ENCODE measurements around the gene SPRTN. TPM values are rescaled to one million over a fixed set of nuclear protein-coding genes. Genes with fewer than 3 reads are reported as not detected.
A peak's percentile ranks its signal among the peaks of the same experiment; 100 is the strongest.

The SPRTN gene
- 10 to 100 TPM in 1 of 2 experiments, 1 to 10 TPM in 1; 7.4 to 11.0 TPM for total RNA-seq

GRCh38 chr1:231338270-231339128 lies at the start of gene SPRTN:
TSS of gene SPRTN (plus strand) at chr1:231338293. CDS start at chr1:231338384, 91 bp downstream.
- peaks cover 24% of the 10 kb centered on the region for H3K36me3 Mint-ChIP-seq
- ChIA-PET CTCF (interaction anchor here (0.9 to 2.2 kb wide), 10 partner anchors 19 to 287 kb away, joined by 3 to 9 read pairs (median 4); partner anchors contain the start of genes EGLN1 and GNPAT), POLR2A (interaction anchor here (0.9 to 1.5 kb wide), 5 partner anchors 18 to 365 kb away, joined by 3 to 9 read pairs (median 3); partner anchors contain the start of genes EGLN1 and TSNAX)
- H3K27ac Mint-ChIP-seq = peak within 1 kb of the TSS; percentile 98
- peak within 1 kb of the TSS; percentile 100 for H3K4me3 Mint-ChIP-seq
- peaks cover 3% of the 10 kb centered on the region for H3K27me3 Mint-ChIP-seq
- intact Hi-C loops (cut with micrococcal nuclease) = loop anchor here (5.0 kb wide), 1 partner anchor 66 kb away; no protein-coding TSS in a partner anchor
- peaks cover 47% of the 10 kb centered on the region for H3K4me1 Mint-ChIP-seq (ENCODE audit: low read depth)
- DNase-seq = no peak
- peaks cover 2% of the 10 kb centered on the region for H3K9me3 Mint-ChIP-seq

- ChIA-PET CTCF (no interaction called here), POLR2A (no interaction called here)
- H3K27me3 Mint-ChIP-seq = no peaks in the 10 kb centered on the region
- no peaks in the 10 kb centered on the region for H3K9me3 Mint-ChIP-seq
- H3K4me1 Mint-ChIP-seq (ENCODE audit: low read depth) = no peaks in the 10 kb centered on the region
- H3K36me3 Mint-ChIP-seq = no peaks in the 10 kb centered on the region
- intact Hi-C loops (cut with micrococcal nuclease) = no loop called here
- DNase-seq = no peak
- H3K4me3 Mint-ChIP-seq = no peak overlapping the region
- H3K27ac Mint-ChIP-seq = no peak overlapping the region
Observed at GRCh38 chr1:231295938-231296337, 42.2 kb upstream of the SPRTN start.

- CTCF ChIA-PET = no interaction called here
- Mint-ChIP-seq H3K9me3 (no peaks in the 10 kb centered on the region), H3K36me3 (no peaks in the 10 kb centered on the region), H3K4me1 (ENCODE audit: low read depth) (no peaks in the 10 kb centered on the region), H3K4me3 (no peak overlapping the region), H3K27ac (no peak overlapping the region), H3K27me3 (no peaks in the 10 kb centered on the region)
- intact Hi-C loops (cut with micrococcal nuclease) = no loop called here
- DNase-seq = no peak
- POLR2A ChIA-PET = no interaction called here
Observed at GRCh38 chr1:231301990-231302389, 36.1 kb upstream of the SPRTN start.

- CTCF ChIA-PET = no interaction called here
- Mint-ChIP-seq H3K4me1 (ENCODE audit: low read depth) (no peaks in the 10 kb centered on the region), H3K27ac (no peak overlapping the region), H3K36me3 (no peaks in the 10 kb centered on the region), H3K9me3 (no peaks in the 10 kb centered on the region), H3K27me3 (no peaks in the 10 kb centered on the region), H3K4me3 (no peak overlapping the region)
- DNase-seq = no peak
- intact Hi-C loops (cut with micrococcal nuclease) = no loop called here
- POLR2A ChIA-PET = no interaction called here
Observed at GRCh38 chr1:231310391-231310934, 27.6 kb upstream of the SPRTN start.

GRCh38 chr1:231311720-231312431 lies 26.2 kb upstream of the SPRTN start:
- Mint-ChIP-seq H3K36me3 (no peaks in the 10 kb centered on the region), H3K4me3 (no peak overlapping the region), H3K27me3 (no peaks in the 10 kb centered on the region), H3K4me1 (ENCODE audit: low read depth) (no peaks in the 10 kb centered on the region), H3K9me3 (no peaks in the 10 kb centered on the region), H3K27ac (no peak overlapping the region)
- no peak for DNase-seq
- ChIA-PET CTCF (no interaction called here), POLR2A (no interaction called here)
- intact Hi-C loops (cut with micrococcal nuclease) = no loop called here

- ChIA-PET POLR2A (no interaction called here), CTCF (no interaction called here)
- no peak overlapping the region for H3K4me3 Mint-ChIP-seq
- no peaks in the 10 kb centered on the region for H3K27me3 Mint-ChIP-seq
- H3K9me3 Mint-ChIP-seq = no peaks in the 10 kb centered on the region
- intact Hi-C loops (cut with micrococcal nuclease) = no loop called here
- no peak for DNase-seq
- no peak overlapping the region for H3K27ac Mint-ChIP-seq
- no peaks in the 10 kb centered on the region for H3K36me3 Mint-ChIP-seq
- H3K4me1 Mint-ChIP-seq (ENCODE audit: low read depth) = no peaks in the 10 kb centered on the region
Observed at GRCh38 chr1:231312432-231312788, 25.7 kb upstream of the SPRTN start.

- H3K27ac Mint-ChIP-seq = no peak overlapping the region
- no peak overlapping the region for H3K4me3 Mint-ChIP-seq
- H3K27me3 Mint-ChIP-seq = no peaks in the 10 kb centered on the region
- H3K9me3 Mint-ChIP-seq = no peaks in the 10 kb centered on the region
- intact Hi-C loops (cut with micrococcal nuclease) = no loop called here
- H3K36me3 Mint-ChIP-seq = no peaks in the 10 kb centered on the region
- no peak for DNase-seq
- ChIA-PET POLR2A (no interaction called here), CTCF (no interaction called here)
- no peaks in the 10 kb centered on the region for H3K4me1 Mint-ChIP-seq (ENCODE audit: low read depth)
Observed at GRCh38 chr1:231313661-231314060, 24.4 kb upstream of the SPRTN start.

GRCh38 chr1:231315887-231316286 lies 22.2 kb upstream of the SPRTN start:
- Mint-ChIP-seq H3K9me3 (no peaks in the 10 kb centered on the region), H3K4me3 (no peak overlapping the region), H3K36me3 (no peaks in the 10 kb centered on the region), H3K4me1 (ENCODE audit: low read depth) (no peaks in the 10 kb centered on the region), H3K27ac (no peak overlapping the region), H3K27me3 (no peaks in the 10 kb centered on the region)
- peak; percentile 64 for DNase-seq
- POLR2A ChIA-PET = no interaction called here
- CTCF ChIA-PET = interaction anchor here (0.7 to 1.9 kb wide), 13 partner anchors 9 to 305 kb away, joined by 3 to 8 read pairs (median 5); partner anchors contain the start of gene EXOC8
- intact Hi-C loops (cut with micrococcal nuclease) = loop anchor here (1.0 kb wide), 1 partner anchor 288 kb away; no protein-coding TSS in a partner anchor

- POLR2A ChIA-PET = no interaction called here
Observed at GRCh38 chr1:231317306-231318014, 20.6 kb upstream of the SPRTN start.

GRCh38 chr1:231318015-231318355 lies 20.1 kb upstream of the SPRTN start:
- no peaks in the 10 kb centered on the region for H3K4me1 Mint-ChIP-seq (ENCODE audit: low read depth)
- H3K27me3 Mint-ChIP-seq = no peaks in the 10 kb centered on the region
- H3K4me3 Mint-ChIP-seq = no peak overlapping the region
- POLR2A ChIA-PET = no interaction called here
- H3K9me3 Mint-ChIP-seq = no peaks in the 10 kb centered on the region
- intact Hi-C loops (cut with micrococcal nuclease) = no loop called here
- H3K27ac Mint-ChIP-seq = no peak overlapping the region
- CTCF ChIA-PET = interaction anchor here (1.0 to 1.9 kb wide), 2 partner anchors 16 to 274 kb away, joined by 3 to 6 read pairs; no protein-coding TSS in a partner anchor
- DNase-seq = no peak
- H3K36me3 Mint-ChIP-seq = no peaks in the 10 kb centered on the region

More at GRCh38 chr1:231317306-231318014, 20.6 kb upstream of the SPRTN start:
- Mint-ChIP-seq H3K4me1 (ENCODE audit: low read depth) (no peaks in the 10 kb centered on the region), H3K27me3 (no peaks in the 10 kb centered on the region), H3K27ac (no peak overlapping the region), H3K36me3 (no peaks in the 10 kb centered on the region), H3K4me3 (no peak overlapping the region), H3K9me3 (no peaks in the 10 kb centered on the region)
- CTCF ChIA-PET = interaction anchor here (0.9 to 1.9 kb wide), 4 partner anchors 17 to 274 kb away, joined by 3 to 6 read pairs (median 4); no protein-coding TSS in a partner anchor
- no peak for DNase-seq
- intact Hi-C loops (cut with micrococcal nuclease) = no loop called here

GRCh38 chr1:231318568-231318967 lies 19.5 kb upstream of the SPRTN start:
- intact Hi-C loops (cut with micrococcal nuclease) = no loop called here
- POLR2A ChIA-PET = no interaction called here
- no peaks in the 10 kb centered on the region for H3K36me3 Mint-ChIP-seq
- H3K9me3 Mint-ChIP-seq = no peaks in the 10 kb centered on the region
- CTCF ChIA-PET = no interaction called here
- H3K27ac Mint-ChIP-seq = no peak overlapping the region
- no peaks in the 10 kb centered on the region for H3K4me1 Mint-ChIP-seq (ENCODE audit: low read depth)
- no peak for DNase-seq
- H3K27me3 Mint-ChIP-seq = no peaks in the 10 kb centered on the region
- no peak overlapping the region for H3K4me3 Mint-ChIP-seq

- POLR2A ChIA-PET = no interaction called here
- no peak for DNase-seq
- CTCF ChIA-PET = no interaction called here
- no peak overlapping the region for H3K27ac Mint-ChIP-seq
- H3K4me1 Mint-ChIP-seq (ENCODE audit: low read depth) = no peaks in the 10 kb centered on the region
- H3K9me3 Mint-ChIP-seq = no peaks in the 10 kb centered on the region
- intact Hi-C loops (cut with micrococcal nuclease) = no loop called here
- H3K36me3 Mint-ChIP-seq = no peaks in the 10 kb centered on the region
- no peak overlapping the region for H3K4me3 Mint-ChIP-seq
- no peaks in the 10 kb centered on the region for H3K27me3 Mint-ChIP-seq
Observed at GRCh38 chr1:231319080-231319479, 19.0 kb upstream of the SPRTN start.
